Testis (tissue), 2 donors: ENCODE measurements around the gene ENTPD7.

Source experiments
- POLR2A ChIP-seq: fragments of 450-650 bp; IDR thresholded peaks from one replicate; pipeline ENCODE4 v1.6.1; 2017; ENCODE audit warnings: antibody characterized with exemption, mild to moderate bottlenecking, moderate library complexity
- TF ChIP-seq, protein P1 (sequence below), 3 experiments: fragments of 450-650 bp in 2 of 3; fragments of 200-600 bp in 1 of 3; sonication (generic) in 1 of 3; IDR thresholded peaks; one replicate each; pipeline ENCODE4 v1.5.1; 2016 to 2019; ENCODE audit warnings: antibody characterized with exemption in 3 of 3, mild to moderate bottlenecking in 2 of 3, moderate library complexity in 1 of 3

GRCh38 chr10:99611326-99611725, 48.0 kb upstream of the ENTPD7 start:
- no peak for TF ChIP-seq POLR2A
- TF ChIP-seq, protein P1, sequence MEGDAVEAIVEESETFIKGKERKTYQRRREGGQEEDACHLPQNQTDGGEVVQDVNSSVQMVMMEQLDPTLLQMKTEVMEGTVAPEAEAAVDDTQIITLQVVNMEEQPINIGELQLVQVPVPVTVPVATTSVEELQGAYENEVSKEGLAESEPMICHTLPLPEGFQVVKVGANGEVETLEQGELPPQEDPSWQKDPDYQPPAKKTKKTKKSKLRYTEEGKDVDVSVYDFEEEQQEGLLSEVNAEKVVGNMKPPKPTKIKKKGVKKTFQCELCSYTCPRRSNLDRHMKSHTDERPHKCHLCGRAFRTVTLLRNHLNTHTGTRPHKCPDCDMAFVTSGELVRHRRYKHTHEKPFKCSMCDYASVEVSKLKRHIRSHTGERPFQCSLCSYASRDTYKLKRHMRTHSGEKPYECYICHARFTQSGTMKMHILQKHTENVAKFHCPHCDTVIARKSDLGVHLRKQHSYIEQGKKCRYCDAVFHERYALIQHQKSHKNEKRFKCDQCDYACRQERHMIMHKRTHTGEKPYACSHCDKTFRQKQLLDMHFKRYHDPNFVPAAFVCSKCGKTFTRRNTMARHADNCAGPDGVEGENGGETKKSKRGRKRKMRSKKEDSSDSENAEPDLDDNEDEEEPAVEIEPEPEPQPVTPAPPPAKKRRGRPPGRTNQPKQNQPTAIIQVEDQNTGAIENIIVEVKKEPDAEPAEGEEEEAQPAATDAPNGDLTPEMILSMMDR (IDR thresholded peaks at IDR 0.05) = no peak
